ENCODE results near the gene TUBB2B.

The TUBB2B gene

GRCh38 chr6:3227363-3228045, at the start of gene TUBB2B:
Gene TUBB2B, minus strand, starts transcription at chr6:3227653. Its CDS starts 110 bp downstream, at chr6:3227543.
- DNase-seq: peak; percentile 66

DNA sequence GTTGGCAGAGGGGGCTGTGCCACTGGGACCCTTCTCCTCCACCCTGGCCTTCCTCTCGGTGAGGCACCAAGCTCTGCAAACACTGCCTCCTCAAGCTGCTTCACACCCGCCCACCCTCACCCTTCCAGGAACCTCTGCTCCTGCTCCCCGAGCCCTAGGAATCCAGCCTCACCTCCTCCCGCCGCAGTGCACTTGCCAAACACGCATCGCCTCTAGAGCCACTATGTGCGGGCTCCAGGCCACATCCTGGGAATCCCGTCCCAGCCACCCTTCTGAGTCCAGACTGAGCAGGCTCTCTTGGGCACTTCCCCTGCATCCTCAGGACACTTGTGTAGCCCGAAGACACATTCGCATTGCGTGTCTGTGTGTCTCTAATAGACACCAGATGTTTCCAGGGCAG, 49.8 kb upstream of the TUBB2B start:
- no peak for DNase-seq

GRCh38 chr6:3276174-3277167, 49.0 kb upstream of the TUBB2B start:
- DNase-seq: no peak

GRCh38 chr6:3273707-3274521, 46.5 kb upstream of the TUBB2B start:
- DNase-seq: no peak

DNA sequence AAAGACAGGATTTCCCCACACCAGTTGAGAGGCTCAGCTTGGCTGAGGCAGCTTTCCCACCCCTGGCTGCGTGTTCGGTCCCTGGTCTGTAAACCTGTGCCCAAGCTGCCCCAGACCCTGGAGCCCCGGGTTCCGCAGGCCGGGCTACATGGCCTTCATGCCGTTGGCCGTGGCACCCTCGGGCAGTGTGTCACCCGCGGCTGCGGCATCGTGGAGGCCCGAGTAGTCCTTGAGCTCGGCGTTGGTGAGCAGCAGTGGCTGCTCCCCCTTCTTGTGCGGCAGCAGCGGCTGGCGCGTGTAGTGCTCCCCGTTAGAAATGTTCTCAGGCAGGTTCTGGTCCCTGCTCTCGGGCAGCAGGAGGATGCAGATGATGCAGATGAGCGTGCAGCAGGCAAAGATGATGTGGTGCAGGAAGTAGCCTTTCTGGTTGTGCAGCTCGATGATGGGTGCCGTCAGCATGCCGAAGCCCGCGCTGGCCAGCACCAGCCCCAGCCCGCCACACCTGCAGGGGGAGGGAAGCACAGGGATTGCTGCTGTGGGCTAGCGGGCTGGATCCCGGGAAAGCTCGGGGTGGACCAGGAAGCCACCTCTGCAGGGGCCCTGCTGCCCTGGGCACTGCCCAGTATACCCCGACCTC, 45.6 kb upstream of the TUBB2B start:
- no peak for DNase-seq

- no peak for DNase-seq
Measured at GRCh38 chr6:3271756-3272155, 44.3 kb upstream of the TUBB2B start.

- no peak for DNase-seq
Measured at GRCh38 chr6:3270258-3270657, 42.8 kb upstream of the TUBB2B start.

DNA sequence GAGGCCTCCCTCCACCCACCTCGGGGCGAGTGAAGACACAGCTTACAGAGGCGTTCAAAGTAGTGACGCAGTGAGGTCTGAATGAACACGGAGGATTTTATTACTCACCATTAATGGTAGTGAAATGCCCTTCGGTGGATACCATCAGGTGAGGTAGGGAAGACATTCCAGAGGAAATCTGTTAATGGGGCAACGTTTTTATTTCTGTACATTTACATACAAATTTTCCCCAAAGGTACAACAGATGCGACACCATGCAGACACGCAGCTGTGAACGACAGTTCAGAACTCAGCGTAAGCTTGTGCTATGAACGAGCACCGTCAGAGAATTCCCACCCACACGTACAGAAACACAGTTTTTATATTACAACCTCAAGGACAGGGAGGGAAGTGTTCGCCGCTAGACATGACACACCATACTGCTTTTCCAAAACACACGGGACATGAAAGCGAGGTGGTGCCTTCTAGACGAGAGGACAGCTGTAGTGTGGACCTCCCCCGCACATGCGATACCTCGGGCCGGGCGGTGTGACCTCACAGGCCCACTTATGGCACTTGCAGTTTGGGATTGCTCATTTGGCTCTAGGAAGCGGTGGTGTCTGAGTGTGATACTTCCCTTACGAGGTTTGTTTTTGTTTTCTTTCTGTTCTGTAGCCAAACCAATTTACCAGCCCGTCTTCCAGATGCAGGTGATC, 42.0 kb upstream of the TUBB2B start:
- DNase-seq: no peak

- DNase-seq: no peak
Measured at GRCh38 chr6:3268680-3269079, 41.2 kb upstream of the TUBB2B start.

DNA sequence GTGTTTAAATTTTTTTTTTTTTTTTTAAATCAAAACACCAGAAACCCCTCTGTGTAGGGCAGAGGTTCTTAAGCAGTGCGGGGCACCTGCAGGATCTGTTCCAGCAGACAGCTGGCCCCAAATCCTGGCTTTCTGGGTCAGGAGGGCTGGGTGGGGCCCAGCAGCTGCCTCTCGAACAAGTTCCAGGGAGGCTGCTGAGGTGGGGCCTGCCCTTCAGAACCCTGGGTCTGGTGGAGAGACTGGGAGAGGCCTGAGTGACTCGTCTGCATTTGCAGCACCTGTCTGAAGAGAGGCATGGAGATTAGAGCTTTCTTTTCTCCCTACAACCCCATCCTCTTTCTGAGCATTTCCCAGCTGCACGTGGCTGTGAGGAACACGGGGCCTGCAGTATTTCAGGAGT, 39.7 kb upstream of the TUBB2B start:
- DNase-seq: peak; percentile 54

DNA sequence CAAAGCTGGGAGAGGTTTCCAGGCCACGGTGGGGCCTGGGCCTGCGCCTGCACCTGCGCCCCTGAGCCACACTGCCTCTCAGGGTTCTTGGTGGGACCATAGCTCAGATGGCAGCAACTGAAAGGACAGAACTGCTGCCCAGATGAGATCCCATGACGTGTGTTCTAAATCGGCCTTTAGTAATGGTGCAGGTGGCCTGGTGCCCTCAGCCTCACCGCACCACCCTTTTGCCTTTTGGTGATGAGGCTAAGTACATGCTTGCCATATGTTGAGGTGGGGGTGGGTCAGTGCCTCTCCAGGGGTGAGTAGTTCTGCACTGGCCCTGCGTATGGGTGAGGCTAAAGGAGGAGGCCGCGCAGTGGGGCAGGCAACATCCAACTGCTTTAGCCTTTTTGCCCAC, 38.7 kb upstream of the TUBB2B start:
- peak; percentile 69 for DNase-seq

- DNase-seq: peak; percentile 30
Measured at GRCh38 chr6:3265671-3266070, 38.2 kb upstream of the TUBB2B start.

- no peak for DNase-seq
Measured at GRCh38 chr6:3264356-3264755, 36.9 kb upstream of the TUBB2B start.

GRCh38 chr6:3263096-3263495, 35.6 kb upstream of the TUBB2B start:
- DNase-seq: no peak

DNA sequence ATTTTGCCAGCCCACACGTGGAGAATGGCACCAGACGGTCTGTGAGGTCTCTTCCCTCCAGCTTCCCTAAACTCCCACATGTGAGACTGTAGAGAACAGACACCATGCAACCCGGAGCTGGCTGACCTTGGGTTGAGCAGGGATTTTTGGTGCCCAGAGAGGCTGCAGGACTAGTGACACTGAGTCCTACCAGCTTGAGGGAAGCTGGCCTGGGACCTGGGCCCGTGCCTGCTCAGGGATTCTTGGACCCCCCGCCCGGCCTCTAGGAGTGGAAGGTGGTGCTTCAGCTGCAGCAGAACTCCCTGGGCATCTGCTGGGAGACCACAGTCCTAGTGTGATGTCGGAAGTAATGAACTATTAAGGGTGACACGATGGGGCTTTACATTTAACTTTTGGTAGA, 34.5 kb upstream of the TUBB2B start:
- no peak for DNase-seq

DNA sequence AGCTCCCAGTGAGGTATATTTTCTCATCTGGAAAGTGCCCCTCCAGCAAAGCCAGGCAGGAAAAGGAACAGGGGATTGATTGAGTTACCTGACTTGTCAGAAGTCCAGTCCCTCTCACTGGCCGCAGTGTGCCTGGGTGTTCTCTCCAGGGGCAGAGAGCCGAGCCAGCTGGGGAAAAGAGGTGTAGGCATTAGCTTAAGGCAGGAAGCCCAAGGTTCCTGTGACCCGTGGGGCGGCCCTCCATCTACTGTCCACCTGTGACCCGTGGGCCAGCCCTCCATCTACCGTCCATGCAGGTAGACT, 34.0 kb upstream of the TUBB2B start:
- DNase-seq: no peak

DNA sequence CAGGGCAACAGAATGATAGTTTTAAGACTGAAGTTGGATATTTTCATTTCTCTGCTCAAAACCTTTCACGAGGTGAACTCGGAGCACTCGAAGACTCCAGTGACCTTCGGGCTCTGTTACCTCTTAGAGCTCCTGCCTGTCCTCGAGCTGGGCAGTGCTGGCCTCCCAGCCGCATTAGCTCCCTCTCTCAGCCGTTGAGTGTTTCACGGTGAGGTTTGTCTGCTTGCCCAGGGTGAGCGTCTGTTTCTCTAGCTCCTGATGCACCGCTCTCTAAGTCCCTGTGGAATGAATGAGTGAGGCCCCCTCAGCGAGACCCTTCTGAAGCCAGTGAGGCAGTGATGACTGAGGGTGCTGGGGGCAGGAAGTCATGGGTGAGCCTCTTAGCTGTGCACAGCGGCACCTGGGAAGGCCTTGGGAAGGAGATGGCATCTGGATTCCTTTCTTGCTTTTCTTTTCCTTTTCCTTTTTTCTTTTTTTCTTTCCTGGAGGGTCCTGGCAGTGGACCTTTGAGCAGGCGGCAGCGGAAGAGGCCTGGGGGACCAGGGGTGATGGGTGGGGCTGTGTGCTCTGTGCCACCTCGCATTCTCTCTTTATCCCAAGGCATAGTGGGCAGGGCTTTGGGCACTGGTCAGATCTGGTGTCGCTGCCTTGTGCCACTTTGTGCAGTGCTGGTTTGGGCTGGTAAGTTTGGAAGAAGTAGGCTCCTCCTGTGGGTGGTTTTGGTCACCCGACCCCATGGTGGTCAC, 33.5 kb upstream of the TUBB2B start:
- no peak for DNase-seq

DNA sequence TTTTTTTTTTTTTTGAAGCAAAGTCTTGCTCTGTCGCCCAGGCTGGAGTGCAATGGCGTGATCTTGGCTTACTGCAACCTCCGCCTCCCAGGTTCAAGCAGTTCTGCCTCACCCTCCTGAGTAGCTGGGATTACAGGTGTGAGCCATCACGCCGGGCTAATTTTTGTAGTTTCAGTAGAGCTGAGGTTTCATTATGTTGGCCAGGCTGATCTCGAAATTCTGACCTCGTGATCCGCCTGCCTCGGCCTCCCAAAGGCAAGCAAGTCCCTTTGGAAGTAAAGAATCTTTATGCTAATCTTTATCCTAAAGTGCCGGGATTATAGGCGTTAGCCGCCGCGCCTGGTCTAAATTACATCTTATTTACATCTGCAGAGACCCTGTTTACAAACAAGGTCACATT, 32.8 kb upstream of the TUBB2B start:
- DNase-seq: no peak

DNA sequence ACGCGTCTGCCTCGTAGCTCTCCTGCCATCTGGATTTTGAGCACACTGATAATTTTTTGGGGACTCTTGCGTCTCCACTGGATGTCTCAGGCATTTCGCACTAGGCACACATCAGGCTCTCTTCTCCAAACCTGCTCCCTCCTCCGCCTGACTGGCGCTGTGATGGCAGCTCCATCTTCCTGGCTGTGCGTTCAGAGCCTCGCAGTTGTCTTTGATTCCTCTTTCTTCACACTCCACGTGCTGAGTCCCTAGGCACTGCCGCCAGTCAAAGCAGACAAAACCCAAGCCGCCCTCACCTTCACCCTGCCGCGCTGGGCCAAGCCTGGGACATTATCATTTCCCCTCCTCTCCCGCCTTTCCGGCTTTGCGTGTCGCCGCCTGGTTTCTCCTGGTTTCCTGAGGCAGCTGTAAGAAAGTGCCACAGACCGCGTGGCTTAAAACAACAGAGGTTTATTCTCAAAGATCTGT, 32.1 kb upstream of the TUBB2B start:
- DNase-seq: no peak

- DNase-seq: peak; percentile 45
Measured at GRCh38 chr6:3258720-3259490, 31.5 kb upstream of the TUBB2B start, which contains the start of gene PSMG4. Gene PSMG4, plus strand, starts transcription at chr6:3258947. Its CDS starts 76 bp downstream, at chr6:3259023.

Data from NCI-H524 treated with DMSO at 0.1 percent for 48 hours (cell line).